ENCODE measurements around the gene FAM184A.

FAM184A gene, protein sequence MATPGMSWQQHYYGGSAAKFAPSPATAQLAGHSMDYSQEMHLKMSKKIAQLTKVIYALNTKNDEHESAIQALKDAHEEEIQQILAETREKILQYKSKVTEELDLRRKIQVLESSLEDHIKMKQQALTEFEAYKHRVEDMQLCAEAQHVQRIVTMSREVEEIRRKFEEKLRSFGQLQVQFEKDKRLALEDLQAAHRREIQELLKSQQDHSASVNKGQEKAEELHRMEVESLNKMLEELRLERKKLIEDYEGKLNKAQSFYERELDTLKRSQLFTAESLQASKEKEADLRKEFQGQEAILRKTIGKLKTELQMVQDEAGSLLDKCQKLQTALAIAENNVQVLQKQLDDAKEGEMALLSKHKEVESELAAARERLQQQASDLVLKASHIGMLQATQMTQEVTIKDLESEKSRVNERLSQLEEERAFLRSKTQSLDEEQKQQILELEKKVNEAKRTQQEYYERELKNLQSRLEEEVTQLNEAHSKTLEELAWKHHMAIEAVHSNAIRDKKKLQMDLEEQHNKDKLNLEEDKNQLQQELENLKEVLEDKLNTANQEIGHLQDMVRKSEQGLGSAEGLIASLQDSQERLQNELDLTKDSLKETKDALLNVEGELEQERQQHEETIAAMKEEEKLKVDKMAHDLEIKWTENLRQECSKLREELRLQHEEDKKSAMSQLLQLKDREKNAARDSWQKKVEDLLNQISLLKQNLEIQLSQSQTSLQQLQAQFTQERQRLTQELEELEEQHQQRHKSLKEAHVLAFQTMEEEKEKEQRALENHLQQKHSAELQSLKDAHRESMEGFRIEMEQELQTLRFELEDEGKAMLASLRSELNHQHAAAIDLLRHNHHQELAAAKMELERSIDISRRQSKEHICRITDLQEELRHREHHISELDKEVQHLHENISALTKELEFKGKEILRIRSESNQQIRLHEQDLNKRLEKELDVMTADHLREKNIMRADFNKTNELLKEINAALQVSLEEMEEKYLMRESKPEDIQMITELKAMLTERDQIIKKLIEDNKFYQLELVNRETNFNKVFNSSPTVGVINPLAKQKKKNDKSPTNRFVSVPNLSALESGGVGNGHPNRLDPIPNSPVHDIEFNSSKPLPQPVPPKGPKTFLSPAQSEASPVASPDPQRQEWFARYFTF

DNA sequence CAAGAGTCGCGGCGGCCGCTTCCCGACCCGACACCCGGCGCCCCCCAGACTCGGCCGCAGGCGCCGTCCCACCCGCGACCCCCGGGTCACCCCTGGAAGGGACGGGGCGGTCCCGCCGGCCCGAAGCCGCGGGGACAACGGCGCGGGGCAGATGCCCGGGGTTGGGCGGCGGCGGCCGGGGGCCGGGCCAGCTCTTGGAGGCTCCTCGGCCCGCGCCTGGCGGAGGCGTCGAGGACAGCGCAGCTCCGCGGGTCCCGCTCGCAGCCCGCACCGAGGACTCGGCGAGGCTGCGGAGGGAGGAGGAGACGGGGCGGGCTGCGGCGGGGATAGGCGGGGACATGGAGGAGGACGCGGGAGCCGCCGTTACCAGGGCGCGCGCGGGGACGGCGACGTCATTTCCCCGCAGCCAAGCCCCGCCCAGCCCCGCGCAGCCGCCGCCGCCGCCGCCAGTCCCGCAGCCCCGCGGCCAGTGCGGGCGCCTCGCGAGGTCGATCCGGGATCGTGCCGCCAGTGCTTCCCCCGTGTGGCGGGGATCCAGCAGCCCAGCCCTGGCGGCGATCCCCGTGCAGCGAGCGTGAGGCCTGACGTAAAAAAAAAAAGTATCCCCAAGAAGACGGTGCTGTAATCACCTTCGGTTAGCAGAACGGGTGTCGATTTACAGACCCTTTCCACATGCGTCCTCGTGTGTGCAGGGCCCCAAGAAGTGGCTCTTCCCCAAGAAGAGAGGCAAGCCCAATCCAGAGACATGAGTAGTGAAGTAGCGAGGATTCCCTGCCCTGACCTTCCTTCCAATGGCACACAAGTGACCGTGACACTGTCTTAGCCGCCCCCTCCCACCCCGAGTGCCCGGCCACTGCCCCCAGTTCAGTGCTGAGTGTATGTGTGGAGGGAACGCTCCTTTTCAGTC lies at the start of gene FAM184A:
Gene FAM184A, minus strand, starts transcription at position 289 of the 907 bp plus-strand sequence. CDS start 365 bp downstream, outside the sequence.
- DNase-seq = peak; percentile 60 to 77 (median 65)

DNA sequence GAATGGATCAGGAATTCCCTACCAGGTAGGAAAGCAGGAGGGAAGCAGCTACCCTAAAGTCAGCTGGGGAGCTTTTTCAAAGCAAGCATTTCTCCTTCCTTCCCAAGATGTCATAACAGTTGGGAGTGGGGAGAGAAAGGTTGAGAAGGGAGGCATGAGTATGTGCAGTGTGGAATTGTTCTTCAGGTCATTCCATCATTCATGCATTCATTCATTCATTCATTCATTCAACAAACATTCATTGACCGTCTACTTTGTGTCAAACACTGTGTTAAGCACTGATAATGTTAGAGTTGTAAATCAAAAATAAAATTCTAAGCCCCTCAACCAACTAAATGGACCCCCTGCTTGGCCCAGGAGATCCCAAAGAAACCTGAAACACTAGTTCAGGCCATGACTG lies 49.2 kb upstream of the FAM184A start:
- no peak for DNase-seq

DNA sequence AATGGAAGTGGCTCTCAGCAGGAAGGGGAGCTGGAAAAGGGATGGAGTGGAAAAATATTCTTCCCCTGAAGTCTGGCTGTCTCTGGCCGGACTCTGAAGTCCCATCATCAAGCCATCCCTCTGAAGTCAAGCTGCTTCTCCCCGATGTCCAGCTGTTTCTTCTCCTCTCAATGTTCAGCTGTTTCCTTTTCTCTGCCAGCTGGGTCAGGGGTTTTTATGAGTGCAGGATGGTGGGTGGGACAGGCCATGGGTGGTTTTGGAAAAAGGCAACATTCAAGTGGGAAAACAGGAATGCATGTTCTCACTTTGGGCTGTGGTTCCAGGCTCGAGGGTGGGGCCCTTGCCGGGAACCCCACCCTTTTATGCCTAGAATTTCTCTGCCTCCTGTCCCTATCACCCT lies 48.4 kb upstream of the FAM184A start:
- DNase-seq = no peak

DNA sequence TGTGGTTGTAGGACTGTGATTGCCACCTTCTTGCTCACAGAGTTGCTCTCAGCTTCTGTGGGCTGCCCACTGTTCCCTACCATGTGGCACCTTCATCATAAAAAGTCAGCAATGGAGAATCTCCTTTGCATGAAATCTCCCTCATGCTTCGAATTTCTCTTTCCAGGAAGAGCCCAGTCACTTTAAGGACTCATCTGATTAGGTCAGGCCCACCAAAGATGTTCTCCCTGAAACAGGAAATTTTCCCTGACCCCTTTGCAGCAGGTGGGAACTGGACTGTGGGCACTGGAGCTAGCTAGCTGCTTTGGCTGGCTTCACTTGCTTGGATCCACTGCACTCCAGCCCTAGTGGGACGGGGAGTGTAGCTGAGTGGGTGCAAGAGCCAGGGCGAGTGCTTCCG lies 47.7 kb upstream of the FAM184A start:
- DNase-seq = no peak

DNA sequence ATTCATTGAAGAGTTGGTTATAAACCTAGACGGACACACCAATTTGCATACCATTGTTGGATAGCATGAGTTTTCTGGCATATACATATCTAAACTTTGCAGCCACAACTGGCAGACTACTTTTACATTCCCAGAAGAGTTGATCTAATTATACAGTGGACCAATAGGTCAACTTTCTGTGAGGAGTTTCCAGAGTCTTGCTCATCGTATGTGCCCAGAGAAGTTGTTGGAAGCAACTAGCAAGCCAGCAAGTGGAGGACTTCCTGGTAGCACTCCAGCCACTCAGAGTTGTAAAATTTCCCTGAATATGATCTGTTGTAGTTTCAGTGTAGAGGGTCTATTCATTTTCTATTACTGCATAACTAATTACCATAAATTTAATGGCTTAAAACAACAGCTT lies 47.1 kb upstream of the FAM184A start:
- peak; percentile 46 to 62 (median 50) for DNase-seq

DNA sequence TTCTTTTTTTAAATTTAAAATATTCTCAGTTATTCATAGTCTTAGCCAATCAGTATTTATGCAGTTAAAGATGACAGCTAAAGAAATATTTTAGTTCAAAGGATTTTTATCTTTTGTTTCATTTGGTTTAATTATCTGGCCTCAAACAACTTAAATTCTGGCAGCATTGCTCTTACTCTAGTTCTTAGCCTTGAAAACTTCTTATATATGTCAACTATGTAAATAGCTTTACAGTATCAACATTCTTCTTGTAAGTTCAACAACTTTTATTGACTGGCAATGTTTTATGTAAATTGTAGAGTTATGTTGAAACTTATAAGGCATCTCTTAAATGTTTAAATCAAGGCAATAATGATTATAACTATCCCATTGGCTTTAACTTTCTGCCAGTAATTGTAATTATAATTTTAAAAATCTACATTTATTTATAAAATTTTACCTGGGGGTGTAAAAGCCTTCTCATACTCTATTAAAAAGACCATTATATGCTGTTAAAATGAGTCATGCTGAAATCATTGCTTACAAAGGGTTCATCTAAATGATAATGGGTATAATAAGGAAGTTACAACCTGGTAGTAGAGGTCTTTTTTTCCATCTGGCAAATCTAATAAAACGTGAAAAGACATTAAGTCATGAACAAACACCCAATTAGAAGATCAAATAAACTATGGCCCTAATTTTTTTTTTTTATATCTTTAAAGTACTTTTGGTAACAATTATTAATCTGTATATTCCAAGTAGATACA lies 45.8 kb upstream of the FAM184A start:
- peak in 1 of 3 donors; percentile 18 for DNase-seq

DNA sequence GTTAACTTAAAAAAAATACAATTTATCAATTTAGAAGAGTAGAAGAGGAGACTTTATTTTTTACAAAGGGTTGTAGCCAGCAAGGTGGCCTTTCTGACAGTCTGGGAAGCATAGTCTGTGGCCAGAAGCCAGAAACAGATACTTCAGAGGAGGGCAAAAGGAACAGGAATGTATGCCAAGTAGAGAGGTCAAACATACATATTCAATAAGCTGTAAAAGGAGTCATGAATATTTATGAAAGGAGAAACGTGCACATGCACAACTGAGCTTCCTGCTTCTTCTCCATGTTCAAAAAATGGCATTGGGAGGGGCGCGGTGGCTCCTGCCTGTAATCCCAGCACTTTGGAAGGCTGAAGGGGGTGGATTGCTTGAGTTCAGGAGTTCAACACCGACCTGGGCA lies 43.9 kb upstream of the FAM184A start:
- no peak for DNase-seq

DNA sequence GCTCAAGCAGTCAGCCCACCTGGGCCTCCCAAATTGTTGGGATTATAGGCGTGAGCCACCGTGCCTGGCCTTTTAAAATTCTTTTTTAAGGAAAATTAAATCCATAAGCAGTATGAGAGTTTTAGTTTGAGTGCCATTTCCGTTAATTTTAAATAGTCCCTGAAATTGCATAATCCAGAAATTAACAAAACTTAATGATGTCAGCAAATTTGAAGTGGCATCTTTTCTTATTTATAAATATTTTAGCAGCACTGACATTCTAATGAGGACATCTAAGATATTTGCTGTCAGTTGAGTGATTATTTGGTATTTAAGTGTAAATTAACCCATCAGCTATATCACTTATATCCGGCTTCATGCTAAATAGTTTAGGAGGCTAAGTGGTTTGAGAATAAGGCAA lies 42.9 kb upstream of the FAM184A start:
- peak in 1 of 3 donors; percentile 13 for DNase-seq

DNA sequence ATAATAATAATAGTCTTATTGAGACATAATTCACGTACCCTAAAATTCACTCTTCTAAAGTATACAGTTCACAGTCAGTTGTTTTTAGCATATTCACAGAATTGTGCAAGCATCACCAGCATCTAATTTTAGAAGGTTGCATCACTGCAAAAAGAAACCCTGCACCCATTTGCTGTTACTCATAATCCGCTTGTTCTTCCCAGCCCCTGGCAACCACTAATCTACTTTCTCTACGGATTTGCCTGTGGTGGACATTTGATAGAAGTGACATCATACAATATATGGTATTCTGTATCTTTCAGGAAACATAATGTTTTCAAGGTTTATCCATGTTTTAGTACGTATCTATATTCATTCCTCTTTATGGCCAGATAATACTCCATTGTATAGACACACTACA lies 41.5 kb upstream of the FAM184A start:
- DNase-seq = peak; percentile 82 to 91 (median 89)

DNA sequence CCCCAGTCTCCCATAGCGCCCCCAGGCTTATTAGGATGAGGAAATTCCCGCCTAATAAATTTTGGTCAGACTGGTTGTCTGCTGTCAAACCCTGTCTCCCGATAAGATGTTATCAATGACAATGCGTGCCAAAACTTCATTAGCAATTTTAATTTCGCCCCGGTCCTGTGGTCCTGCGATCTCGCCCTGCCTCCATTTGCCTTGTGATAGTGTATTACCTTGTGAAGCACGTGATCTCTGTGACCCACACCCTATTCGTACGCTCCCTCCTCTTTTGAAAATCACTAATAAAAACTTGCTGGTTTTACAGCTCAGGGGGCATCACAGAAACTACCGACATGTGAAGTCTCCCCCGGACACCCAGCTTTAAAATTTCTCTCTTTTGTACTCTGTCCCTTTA lies 40.6 kb upstream of the FAM184A start:
- peak in 1 of 3 donors; percentile 7 for DNase-seq

DNA sequence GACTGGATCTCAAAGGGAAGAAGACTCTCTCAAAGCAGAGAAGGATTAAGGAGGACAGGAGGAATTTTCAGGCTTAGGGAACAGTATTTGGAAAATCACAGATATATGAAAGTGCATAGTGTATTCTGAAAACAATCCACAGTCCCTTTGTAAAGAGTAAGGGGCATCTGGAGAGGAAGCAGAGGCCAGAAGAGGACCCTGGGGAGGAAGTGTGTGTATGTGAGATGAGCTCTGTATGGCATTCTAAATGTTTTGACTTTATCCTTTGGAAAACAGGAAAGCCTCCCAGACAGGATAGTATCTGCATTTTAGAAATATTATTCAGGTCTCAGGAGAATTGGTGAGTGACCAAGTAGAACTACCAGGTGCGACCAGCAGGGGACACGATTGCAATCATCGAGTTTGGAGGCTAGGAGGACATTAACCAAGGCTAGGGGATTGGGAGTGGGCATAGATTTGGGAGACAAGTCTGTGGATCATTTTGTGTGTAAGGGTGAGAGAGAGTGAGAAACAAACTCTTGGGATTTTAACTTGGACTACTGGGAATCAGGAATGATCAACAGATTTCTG lies 38.3 kb upstream of the FAM184A start:
- peak in 2 of 3 donors; percentile 17 to 19 for DNase-seq

DNA sequence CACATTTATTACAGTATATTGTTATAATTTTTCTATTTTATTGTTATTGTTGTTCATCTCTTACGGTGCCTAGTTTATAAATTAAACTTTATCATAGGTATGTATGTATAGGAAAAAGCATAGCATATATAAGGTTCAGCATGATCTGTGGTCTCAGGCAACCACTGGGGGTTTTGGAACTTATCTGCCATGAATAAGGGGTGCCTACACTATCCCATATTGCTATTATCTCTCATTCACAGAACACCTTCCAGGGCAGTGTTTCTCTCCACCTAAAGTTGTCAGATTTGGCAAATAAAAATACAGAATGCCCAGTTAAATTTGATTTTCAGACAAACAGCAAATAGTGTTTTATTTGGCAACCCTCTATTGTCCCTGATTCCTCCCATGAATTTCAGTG lies 35.5 kb upstream of the FAM184A start:
- DNase-seq = peak in 1 of 3 donors; percentile 4

DNA sequence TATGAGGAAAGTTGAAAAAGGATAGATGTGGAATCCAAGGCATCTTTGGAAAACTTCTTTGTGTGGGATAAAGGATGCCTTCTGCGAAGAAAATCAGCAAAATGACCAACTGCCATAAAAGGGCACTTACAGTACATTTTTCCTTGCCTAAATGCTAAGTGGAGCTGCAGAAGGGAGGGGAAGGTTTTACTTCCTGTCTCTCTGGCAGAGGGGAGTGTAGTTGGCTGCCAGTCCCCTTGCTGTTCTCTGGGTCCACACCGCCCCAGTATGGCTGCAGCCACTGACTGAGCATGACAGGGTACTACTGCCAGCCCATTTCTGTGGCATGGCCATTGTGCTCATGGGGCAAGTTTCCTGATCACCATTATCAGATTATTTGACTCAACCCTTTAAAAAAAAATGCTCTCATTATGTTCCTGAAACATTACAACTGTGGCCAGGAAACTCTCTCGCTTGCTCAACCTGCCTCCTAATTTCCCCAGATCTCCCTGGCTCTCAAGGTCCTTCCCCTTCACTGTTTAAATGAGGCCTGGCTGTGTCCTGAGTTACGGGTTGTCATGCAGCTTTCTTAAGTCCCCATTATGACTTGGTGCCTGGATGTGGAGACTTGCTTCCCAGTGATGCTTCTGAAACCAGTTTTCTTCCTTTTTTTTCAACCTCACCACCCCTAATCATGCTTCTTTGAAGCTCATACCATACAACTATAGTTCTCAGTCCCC lies 34.5 kb upstream of the FAM184A start:
- DNase-seq = peak; percentile 71 to 82 (median 73)

DNA sequence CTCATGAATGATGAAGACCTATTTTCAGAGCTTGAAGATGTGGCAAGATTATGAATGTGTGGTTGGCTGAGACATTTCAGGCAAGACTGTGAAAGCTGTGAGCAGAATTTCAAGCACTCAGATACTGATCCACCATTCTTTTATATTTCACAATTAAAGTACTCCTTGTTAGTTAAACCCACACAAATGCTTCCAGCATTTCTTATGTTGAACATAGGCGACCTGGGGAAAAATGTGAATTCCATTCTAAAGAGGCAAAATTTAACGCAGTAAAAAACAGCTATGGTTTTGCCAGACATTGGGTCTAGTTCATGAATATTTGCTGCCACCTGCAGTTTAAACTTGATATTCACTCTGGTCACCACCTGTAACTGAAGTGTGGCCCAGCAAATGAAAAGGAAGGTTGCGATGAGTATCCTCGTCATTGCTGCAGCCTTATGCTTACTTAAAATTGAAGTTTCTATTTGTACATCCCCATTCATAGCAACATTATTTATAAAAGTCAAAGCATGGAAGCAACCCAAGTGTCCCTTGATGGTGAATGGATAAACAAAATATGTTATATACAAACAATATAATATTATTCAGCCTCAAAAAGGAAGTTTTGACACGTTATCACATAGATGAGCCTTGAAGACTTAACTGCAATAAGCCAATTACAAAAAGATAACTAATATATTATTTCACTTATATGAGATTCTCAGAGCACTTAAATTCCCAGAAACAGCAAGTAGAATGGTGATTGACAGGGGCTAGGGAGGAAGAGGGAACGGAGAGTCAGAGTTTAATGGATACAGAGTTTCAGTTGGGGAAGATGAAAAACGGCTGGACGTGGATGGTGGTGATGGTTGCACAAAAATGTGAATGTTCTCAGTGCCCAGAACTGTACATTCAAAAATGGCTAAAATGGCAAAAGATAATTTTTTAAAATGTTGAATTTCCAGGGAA lies 32.4 kb upstream of the FAM184A start:
- peak; percentile 66 to 78 (median 69) for DNase-seq

DNA sequence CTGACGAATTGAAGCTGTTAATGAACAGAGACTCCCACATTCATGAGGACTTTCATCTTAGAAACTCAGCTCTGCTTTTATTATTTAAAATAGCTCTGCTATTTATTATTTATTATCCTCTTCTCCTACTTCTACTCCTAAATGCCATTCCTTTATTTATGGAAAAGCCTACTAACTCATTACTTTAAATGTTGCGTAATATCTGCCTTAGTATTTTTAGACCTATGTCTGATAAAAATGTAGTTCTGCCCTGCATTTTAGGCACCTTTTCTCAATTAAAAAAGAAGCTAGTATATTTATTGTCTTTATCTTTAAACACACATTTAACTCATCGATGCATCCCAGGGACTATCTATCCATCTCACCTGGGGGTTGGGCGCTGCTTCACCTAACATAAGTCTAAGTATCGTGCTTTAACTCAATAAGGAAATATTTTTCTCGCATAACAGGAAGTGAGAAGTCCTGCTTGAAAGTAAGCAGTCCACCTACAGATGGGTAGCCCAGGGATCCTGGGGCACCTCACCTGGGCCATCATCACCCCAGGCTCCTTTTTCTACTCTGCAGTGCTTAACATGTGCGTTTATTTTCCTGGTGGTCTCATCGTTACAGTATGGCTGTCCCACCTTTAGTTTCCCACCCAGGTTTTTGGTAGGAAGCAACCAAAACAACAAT lies 31.3 kb upstream of the FAM184A start:
- DNase-seq = peak in 1 of 3 donors; percentile 13

DNA sequence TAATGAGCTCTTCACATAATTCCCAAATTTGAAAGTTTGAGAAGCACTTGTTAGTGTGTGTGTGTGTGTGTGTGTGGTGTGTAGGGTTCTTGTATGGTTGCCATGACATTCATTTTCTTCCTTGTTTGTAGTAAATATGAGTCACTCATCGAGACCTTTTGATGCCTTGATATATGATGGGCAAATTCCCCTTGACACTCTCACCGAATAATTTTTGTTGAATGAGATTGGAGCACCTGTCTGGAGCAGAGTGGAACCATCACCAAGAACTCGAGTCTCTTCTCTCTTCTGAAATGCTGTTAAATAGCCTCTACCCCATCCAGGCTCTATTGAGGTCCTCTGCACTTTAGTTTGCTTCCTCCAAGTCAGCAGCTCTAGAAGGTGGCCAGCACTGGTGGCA lies 29.6 kb upstream of the FAM184A start:
- peak in 1 of 3 donors; percentile 9 for DNase-seq

DNA sequence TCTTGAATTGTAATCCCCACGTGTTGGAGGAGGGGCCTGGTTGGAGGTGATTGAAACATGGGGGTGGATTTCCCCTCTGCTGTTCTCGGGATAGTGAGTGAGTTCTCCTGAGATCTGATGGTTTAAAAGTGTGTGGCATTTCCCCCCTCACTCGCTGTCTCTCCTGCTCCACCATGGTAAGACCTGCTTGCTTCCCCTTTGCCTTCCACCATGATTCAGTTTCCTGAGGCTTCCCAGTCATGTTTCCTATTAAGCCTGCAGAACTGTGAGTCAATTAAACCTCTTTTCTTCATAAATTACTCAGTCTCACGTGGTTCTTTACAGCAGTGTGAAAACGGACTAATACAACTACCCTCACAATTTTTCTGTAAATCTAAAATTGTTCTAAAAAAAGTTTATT lies 26.8 kb upstream of the FAM184A start:
- peak; percentile 32 to 68 (median 57) for DNase-seq

DNA sequence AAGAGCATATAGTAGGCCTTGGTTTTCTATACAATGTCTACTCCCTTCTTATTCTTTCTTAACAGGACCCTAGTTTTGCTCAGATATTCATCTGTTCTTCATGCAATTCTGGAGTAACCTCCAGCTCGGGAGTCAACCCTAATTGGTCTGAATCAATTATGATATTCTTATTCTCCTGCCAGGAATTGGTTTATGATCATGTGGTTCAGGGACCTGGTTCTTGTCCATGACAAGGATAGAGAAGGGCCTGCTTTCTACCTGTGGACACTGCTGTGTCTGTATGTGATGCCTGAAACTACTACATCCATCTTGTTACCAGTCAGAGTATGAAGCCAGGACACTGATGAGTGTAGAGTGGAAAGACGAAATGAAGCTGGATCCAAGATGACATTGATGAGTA lies 24.4 kb upstream of the FAM184A start:
- DNase-seq = peak in 1 of 3 donors; percentile 5

Data from suppressor macrophage treated with lipopolysaccharide for 1 hour (primary cell).